MV-4-11 (cell line): ENCODE data around the gene PRKN.

Experiments used
- DNase-seq: peaks from one replicate; lab custom pipeline; 2025; lab: John Stamatoyannopoulos, UW

Gene PRKN

DNA sequence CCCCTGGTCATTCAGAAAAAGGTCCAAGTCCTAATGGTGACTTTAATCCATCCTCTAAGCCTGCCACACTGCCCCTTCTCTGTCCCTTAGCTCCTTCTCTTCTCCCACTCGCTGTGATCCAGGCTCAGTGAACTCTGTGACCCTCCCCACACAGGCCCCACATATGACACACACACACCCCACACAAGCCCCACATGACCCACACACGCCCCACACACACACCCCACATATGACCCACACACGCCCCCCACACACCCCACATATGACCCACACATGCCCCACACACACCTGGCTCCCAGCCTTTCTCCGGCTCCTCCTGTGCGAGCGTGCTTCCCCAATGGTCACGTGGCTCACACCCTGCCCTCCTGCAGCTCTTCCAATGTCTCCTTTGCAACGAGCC lies 925.3 kb downstream of the PRKN start:
- DNase-seq, result no peak

DNA sequence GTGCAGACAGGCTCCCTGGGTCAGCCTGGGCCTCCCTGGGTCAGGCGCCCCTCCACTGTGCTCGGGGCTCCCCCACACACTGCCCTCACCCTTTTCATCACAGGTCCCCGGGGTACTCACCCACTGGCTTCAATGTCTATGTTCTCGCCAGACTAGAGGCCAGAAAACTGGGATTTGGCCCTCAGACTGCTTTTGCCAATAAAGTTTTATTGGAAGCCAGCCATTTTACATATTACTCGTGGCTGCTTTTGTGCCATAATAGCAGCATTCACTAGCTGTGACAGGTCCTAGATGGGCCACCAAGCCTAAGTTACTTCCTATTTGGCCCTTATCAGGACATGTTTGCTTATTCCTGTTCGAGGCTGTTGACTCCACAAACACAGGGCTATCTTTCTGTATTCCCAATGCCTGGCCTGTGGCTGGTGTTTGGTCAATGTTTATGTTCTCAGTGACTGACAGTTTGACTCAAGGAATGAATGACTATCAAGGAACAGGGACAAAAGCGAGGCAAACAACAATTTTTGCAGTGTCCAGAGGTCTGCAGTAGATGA lies 928.6 kb downstream of the PRKN start:
- no peak for DNase-seq

DNA sequence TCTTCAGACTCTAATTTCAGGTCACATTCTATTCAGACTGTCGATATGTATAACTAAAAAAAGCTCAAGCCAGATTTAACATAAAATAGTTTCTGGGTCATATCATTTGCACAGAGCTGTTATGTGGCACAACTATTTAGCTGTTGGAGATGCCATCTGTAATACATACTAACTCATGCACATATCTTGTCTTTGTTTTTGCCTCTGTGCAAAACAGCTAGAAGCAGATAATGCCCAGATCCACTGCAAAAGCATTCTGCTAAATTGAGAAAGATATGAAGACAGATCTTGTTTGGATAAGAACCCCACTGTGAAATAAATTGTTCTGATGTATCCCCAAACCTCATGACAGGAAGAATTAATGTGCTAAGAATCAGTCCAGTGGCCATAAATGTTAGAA lies 930.9 kb downstream of the PRKN start:
- DNase-seq, result no peak

DNA sequence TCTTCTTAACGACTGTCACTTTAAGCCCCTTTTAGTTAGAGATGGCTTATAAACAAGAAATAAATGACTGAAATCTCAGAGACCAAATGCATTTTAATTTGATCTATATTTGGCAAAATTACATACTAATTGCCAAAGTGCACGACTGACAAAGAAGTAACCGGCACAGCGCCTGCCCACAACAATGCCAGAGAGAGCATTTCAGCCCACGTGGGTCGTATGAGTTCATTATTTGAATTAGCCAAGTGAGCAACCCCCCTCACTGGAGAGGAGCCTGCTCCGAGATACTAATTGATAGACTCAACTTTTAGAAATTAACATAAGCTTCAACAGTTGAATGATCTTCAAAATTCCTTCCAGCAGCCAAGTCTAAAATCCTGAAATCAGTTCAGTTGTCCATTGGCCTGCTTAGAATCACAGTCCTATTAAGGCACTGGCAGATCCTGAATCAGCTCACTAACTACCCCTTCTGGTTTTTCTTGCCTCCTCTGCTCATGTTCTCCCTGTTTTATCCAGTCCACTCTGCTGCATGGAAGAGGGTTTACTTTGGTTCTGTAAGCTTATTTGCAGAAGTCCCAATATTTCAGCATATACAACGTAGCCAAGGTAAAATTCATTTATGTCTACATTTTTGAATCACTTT lies 934.6 kb downstream of the PRKN start:
- no peak for DNase-seq

DNA sequence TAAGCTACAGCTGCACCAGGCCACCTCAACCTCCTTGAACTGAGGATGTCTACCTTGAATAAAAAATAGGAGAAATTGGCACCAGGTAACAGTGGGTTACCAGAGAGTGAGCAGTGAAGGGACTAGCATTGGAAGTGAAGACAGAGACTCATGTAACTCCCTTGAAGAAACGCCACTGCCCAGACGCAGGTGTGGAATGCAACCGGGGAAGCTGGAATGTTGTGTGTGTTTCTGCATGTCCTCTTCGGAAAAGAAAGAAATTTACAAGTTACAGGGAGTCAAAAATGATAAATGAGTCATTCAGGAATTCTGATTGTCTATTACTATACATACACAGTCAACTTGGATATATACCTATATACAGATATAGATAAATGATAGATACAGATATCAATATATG lies 939.0 kb downstream of the PRKN start:
- DNase-seq, result no peak

DNA sequence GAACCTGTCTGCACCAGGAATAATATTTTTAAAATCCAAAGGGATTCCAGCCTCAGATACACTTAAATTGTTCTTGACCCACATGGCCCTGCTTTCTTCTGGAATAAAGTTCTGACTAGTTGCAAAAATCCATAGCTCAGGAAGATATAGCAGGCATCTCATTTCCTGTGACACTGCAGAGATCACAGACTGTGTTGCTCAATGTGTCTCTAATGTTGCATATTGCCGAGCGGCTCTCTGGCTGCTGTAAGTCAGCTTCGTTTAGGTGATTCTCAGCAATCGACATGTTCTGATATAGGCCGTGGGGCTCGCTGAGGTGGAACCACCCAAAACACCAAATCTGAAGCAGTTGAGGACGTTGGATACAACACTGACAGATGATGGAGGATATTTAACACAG lies 955.4 kb downstream of the PRKN start:
- no peak for DNase-seq

DNA sequence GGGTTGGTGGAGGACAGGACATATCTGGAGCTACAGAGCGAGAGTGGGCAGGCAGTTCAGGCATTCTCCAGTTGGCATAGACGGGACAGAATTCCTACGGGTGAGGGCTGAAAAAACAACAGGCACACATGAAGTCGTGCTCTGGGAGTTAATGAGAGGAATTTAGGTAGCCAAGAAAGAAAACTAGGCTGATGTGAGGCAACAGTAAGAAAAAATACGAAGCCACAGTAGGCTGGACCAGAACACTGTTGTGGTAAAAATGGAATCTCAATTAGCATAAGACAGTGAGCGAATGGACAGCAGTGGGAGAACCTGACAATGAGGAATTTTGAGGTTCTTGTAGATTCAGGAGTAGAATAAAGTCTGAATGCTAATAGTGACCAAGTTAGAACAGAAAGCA lies 965.6 kb downstream of the PRKN start:
- DNase-seq, result no peak

DNA sequence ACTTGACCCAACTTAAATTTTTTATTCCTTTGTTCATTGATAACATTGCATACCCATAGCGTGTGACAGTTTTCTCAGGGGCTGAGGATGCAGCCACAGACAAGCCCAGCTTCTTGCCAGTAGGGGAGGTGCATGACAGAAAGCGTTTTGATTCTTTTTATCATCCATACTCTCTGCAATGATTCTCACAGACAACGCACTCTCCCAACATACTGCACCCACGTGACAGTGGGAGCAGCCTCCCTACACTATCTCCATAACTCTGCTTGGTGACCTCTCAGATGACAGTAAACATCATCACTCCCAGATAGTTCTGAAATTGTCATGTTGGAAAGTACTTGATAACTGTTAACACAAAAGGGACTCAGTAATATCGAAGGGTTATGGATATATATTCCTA lies 972.5 kb downstream of the PRKN start:
- no peak for DNase-seq

DNA sequence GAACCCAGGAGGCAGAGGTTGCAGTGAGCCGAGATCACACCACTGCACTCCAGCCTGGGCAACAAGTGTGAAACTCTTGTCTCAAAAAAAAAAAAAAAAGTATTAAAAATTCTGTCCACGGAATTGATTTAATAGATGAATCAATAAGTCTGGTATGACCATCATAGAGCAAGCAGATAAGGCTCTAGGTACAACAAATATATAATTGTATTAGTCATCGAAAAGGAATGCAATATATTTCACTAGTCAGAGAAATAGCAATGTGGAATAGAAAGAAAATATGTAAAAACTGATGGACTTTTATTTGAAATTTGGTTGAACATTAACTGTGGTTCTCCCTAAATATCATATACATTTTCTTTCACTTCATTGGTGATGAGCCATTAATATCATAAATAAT lies 976.9 kb downstream of the PRKN start:
- no peak for DNase-seq

DNA sequence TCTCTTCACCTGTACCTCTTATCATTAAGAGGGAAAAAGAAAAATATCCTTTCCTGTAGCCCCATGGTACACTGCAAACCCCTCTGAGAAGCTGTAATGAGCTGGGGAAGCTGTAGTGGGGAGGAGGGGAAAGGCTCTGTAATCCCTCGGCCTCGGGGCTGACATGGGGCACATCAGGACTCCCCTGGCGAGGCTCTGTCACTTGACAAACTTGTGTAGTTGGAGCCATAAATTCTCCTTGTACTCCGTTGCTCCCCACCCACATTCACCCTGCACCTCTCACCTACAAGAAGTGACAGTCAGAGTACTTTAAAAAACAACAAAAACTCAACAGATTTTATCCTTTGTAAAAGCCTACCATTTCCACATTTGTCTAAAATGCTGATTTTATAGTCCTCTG lies 978.0 kb downstream of the PRKN start:
- DNase-seq, result no peak

DNA sequence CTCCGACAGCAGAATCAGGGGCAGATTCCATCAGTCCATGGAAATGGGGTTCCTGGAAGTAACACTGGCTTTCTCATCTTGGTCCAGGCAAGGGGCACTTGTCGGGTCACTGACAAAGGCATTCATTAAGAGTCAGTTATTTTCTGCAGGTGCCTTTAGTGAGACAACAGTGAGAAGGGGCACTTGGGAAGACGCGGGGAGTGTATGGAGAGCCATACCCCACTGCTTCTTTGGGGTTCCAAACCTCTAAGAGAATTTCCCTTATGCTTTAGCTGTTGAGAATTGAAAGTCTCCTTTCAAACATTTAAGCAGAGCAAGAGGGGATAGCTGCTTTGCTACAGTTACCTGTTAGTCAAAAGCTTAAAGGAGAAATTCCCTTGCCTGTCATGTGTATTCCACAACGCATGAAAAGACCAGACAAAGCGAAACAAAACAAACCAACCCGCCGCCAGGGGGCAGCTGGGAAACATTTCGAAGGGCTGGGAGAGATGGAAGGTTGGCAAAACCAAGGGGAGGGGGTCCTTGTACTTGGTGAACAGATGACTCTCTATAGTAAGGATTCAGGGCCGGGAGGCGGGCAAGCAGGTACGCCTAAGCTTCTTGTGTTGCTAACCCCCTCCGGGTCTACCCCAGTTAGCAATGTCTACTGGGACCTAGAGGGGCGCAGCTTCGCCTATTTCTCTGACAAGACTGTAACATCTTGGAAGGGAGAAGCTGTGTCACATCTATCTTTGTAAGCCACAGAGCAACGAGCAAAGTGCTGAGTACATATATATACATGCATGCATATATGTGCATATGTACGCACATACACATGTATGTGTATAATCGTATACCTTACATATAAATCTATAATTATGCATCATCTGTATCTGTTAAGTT lies 978.8 kb downstream of the PRKN start:
- DNase-seq, result no peak

DNA sequence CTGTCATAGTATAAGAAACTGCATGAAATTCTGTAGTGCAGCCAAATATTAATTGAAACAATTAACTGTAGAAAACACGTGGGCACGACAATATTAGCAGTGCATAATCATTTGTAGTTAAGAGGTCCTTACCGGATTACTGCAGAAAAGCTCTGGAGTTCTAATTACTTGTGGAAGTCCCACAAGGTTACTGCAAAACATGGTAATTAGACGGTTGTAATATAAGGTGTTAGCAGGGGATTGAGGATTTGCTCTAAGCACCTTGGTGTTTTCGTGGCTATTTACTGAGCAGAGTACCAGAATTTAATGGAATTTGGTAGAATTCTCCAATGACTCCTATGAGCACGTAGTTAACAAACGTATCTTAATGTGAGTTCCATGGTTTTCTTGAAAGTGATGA lies 980.1 kb downstream of the PRKN start:
- DNase-seq, result no peak

DNA sequence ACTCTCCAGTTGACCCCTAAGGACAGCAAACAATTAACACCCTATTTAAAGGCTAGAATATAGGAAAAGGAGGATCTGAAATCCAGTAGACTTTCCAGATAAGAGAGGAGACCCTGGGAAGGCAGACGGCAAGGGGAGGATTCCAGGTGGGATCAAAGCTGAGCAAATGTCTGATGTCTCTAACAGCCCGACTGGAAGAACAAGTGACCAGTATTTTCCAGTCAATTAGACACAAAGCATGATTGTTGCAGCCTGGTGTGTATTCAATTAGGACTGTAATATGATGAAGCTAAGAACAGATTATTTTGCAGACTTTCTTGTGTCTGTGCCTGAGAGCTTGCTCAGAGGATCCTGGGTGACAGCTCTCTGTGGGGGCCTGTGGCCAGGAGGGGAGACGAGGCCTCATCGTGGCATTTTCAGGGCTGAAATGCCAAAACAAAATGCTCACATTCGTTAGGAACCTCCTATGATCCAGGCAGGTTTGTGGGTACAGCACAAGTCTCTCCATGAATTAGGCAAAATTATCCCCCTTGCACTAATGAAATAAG lies 981.9 kb downstream of the PRKN start:
- no peak for DNase-seq

DNA sequence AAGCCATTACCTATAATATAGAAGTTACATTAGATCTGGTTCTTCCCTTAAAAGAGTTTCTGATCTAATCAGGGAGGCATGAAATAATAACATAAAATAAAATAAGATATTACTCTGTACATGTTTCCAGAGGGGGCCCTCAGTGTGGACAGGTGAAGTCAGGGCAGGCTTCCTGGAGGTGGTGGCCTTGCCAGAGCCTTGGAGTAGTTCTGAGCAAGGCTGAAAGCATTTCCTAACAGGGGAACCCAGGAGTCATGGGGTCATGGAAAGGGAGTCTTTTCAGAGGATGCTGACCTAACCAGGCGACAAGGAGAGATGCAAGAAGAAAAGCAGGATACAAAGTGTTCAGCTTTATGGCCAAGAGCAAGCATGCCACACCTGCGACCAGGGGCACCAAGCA lies 982.4 kb downstream of the PRKN start:
- DNase-seq, result no peak

DNA sequence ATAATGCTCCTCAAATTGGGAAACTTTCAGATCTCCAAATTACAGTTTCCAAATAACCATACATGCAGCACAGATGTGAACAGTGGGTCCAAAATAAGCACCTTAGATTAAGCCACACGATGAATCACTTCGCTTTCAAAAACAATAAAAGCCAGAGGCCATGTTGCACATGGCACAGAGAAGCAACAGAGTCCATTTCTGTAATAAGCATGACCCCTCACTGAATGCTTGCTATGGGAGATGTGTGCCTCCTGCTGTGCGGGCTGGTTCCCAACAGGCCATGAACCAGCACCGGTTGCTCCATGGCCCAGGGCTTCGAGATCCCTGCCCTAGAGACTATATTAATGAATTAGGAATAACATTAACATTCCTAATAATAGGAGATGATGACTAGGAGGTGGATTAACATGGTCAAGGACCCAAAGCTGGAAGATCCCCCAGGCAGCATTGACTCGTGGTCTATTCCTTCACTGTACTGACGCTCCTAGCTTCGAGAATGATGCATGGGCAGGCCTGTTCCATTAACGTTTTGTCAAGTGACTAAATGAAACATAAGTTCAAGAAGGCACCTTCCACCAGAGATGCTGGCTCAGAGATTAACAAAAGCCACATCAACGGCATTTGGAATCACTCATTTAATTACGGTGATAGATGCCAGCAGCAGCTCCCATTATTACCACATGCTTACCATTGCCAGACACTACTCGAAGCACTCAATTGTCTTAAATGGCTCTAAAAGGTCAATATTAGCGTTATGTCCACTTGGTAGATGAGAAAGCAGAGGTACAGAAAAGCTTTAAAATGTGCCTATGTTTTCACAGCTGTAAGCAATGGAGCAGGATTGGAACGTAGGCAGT lies 983.1 kb downstream of the PRKN start:
- DNase-seq, result no peak

DNA sequence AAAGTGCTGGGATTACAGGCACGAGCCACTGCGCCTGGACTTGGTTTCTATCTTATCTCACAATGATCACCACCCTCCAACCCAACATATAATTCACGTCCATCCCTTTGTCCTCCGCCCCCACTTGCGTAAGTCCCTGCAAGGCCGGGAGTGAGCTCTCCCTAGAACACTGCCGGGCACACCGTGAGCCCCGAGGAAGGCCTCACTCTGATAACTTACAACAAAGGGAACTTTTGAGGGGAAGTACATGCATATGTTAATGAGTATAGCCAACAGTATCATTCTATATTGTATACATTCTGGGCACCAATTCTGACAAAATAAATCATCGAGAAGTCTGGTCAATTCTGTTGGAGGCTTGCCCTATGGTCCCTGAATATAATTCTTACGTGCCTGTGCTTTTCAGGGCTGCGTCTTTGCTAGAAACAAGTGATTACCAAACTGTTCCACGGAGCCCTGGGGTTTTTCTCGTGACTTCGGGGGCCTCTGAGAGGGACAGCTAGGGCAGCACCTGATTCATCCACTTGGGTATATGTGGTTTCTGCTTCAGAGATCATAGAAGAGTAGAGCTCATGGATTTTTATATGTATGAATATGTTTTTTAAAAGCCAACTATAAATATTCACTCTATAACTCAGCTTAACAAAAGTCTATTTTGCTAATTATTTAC lies 983.9 kb downstream of the PRKN start:
- DNase-seq, result no peak

DNA sequence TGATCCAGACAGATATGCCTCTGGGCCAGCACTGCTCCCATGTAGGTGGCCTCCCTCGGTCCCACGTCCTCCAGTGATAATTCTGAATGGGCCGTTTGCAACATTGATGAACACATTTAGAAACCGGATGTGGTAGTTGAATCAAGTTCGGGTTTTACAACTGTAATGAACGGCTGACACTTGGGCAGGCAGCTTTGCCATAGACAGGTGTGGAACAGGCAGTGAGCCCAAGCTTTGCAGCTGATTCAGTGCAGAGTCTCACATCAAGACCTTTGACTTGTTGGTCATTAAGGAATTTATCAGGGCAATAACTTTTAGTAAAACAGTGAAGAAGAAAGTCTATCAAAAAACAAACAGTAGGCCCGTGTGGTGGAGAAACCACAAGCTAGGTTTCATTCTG lies 987.1 kb downstream of the PRKN start:
- DNase-seq, result no peak

DNA sequence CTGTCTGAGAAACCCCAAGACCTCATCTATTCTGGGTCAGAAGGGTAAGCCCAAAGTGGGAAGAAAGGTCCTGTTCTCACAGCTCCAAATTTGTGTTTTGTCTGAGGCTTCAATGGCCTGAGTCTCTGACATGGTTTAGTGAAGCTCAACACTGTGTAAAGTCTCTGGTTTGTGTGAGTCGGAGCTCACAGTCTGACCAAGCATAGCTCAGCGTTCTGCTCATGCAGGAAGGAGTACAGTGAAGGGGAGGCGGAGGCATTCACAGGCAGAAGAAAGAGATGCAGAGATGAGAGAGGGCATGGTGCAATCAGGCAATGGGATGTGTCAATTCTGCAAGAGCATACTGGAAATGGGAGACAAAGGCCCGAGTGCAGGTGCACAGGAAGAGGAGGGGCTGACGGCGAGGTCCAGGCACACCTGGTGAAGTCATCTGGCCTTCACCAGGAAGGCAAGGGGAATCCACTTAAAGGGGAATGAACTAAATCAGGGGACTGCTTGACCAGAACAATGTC lies 990.7 kb downstream of the PRKN start:
- no peak for DNase-seq

DNA sequence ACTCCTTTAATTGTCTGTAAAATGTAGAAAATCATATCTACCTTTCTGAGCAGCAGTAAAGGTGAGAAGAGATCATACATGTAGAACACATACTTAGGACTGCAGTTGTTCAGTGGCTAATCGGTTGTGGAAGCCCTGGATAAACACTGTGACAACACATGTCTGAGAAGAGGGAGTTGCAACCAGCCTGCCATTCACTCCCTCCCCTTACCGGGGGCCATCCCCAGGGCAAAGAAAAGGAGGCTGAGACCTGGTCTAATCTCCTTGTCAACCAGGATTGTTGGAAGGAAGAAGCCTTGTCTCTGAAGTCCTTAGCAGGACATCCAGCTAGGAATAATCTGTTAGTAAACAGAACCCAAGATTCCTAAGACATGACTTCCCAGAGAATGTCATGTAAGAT lies 991.2 kb downstream of the PRKN start:
- no peak for DNase-seq

DNA sequence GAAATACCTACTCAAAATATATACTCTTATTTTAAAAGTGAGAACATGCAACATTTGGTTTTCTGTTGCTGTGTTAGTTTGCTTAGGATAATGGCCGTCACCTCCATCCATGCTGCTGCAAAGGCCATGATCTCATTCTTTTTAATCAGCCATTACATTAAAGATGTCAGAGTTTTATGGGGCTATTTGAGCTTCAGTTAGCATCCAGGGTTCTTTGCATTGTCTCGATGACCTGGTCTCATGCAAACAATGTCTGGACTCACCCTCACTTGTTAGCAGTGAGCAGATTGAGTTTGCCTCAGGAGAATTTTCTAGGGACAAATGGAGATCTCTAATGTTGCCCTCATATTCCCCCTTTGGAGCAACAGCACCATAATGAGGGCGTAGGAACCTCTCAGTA lies 995.0 kb downstream of the PRKN start:
- DNase-seq, result no peak

DNA sequence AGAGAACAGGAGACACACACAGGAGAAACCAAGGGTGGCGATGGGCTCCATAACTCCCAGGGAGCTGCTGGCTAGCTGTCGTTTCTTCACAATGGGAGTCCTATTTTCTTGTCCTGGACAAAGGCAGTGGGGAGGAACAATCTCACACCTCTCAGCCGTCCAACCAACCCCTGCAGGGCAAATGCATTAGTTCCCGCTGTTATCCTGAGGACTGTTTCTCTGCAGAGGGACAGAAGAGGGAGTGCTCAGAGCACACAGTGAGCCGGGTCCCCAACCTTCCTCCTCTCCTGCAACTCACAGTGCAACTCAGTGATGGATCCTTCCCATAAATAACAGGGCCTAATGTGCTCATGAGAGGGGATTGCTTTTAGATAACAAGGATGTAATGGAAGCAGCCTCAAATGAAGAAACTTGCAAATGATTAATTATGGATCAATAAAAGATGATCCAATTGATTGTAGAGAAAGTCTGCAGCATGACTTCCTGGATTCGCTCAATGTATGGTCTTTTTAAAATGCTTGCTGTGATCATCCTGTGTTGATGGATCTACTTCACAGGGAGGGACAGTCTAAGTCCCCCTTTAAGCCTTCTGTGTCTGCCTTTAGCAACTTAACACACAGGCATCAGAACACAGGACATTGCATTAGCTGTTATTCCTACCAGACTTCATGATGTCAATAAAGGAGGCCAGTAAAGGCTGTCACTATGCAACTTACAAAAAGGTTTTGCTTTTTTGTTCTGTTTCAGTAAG lies 1000.3 kb downstream of the PRKN start:
- no peak for DNase-seq
